Liver (tissue), 3 donors: ENCODE results near the gene KRT28.

Experiments
- CTCF ChIP-seq: fragments of 150-350 bp; IDR thresholded peaks from 2 replicates; pipeline ENCODE4 v1.5.1; 2017; ENCODE audit warnings: improper control_type of control experiment, low read depth, low read length; ENCODE audit not compliant: missing input control
- HNF4A ChIP-seq, 2 donors: conservative IDR thresholded peaks; 2 replicates each; pipeline ENCODE4 v1.6.1; 2016; ENCODE audit warnings: antibody characterized with exemption in 2 of 2, mild to moderate bottlenecking in 2 of 2
- MAX ChIP-seq: IDR thresholded peaks from 2 replicates; pipeline ENCODE4 v1.6.1; 2016; ENCODE audit warnings: antibody characterized with exemption
- SP1 ChIP-seq: IDR thresholded peaks from 2 replicates; pipeline ENCODE4 v1.6.1; 2018; ENCODE audit warnings: antibody characterized with exemption, mild to moderate bottlenecking
- ZBTB33 ChIP-seq: IDR thresholded peaks from 2 replicates; pipeline ENCODE4 v1.6.1; 2016; ENCODE audit warnings: antibody characterized with exemption
- donor health status: healthy.
- donor health status: healthy.

- TF ChIP-seq CTCF (no peak), MAX (no peak), HNF4A (conservative IDR thresholded peaks at IDR 0.05) (no peak), SP1 (no peak), ZBTB33 (no peak)
Measured at GRCh38 chr17:40810494-40810893, 10.7 kb upstream of the KRT28 start.
